Adrenal gland (tissue), 5 donors: ENCODE results near the gene AP4E1.

Source experiments
- CTCF ChIP-seq, 6 experiments: fragments of 450-650 bp in 4 of 6; fragments of 200-600 bp in 2 of 6; sonication (generic) in 1 of 6; IDR thresholded peaks; 1 replicate in 5 of 6; 2 replicates in 1 of 6; pipeline versions ENCODE4 v1.5.1 to v1.8.0; 2016 to 2021; ENCODE audit warnings: antibody characterized with exemption in 6 of 6, mild to moderate bottlenecking in 2 of 6, moderate library complexity in 1 of 6
- POLR2A ChIP-seq, 2 donors: fragments of 450-650 bp; IDR thresholded peaks; one replicate each; pipeline ENCODE4 v1.6.1; 2017; ENCODE audit warnings: antibody characterized with exemption in 2 of 2, mild to moderate bottlenecking in 2 of 2, moderate library complexity in 1 of 2
- donor health status: DM: no; HTN: no; CAD: no.

GRCh38 chr15:50968353-50968752, 59.9 kb downstream of the AP4E1 start:
- TF ChIP-seq POLR2A (IDR thresholded peaks at IDR 0.05) (no peak), CTCF (IDR thresholded peaks at IDR 0.05) (no peak)
